ENCODE data around the gene PKDREJ.

DNA sequence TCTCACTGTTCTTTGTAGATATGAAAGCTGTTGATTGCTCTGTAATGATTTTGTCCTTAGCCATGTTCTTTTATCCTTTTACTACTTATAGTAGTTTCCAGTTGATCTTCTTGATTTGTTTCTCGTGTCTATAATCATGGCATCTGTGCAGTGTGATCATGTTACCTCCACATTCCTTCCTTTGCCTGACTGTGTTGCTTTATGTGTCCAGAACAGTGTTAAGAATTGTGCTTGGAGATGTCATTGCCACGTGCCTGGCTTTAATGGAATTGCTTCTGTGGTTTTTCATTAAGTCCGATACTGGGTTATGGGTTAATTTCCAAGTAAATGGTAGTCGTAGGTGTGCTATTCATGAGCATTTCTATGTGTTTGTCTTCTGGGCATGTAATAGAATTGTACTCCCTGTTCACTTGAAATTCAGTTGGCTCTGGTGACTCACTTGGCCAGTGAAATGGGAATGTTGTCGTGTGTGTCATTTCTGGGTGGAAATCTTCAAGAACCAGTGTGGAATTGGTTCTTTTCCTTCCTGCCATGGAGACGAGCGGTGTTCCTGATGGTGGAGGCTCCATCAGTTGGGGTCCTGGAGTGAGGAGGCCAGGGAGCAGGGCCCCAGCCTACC lies 40.3 kb upstream of the PKDREJ start:
- no peak for TF ChIP-seq EP300 (IDR thresholded peaks at IDR 0.05)
- TF ChIP-seq, protein P1, sequence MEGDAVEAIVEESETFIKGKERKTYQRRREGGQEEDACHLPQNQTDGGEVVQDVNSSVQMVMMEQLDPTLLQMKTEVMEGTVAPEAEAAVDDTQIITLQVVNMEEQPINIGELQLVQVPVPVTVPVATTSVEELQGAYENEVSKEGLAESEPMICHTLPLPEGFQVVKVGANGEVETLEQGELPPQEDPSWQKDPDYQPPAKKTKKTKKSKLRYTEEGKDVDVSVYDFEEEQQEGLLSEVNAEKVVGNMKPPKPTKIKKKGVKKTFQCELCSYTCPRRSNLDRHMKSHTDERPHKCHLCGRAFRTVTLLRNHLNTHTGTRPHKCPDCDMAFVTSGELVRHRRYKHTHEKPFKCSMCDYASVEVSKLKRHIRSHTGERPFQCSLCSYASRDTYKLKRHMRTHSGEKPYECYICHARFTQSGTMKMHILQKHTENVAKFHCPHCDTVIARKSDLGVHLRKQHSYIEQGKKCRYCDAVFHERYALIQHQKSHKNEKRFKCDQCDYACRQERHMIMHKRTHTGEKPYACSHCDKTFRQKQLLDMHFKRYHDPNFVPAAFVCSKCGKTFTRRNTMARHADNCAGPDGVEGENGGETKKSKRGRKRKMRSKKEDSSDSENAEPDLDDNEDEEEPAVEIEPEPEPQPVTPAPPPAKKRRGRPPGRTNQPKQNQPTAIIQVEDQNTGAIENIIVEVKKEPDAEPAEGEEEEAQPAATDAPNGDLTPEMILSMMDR (IDR thresholded peaks at IDR 0.05), result no peak

Measured in upper lobe of left lung (tissue), 4 donors.